WTC11 (cell line): ENCODE results near the gene RRAS. TPM values are rescaled to one million over a fixed set of nuclear protein-coding genes. Genes with fewer than 3 reads are reported as not detected.
A peak's percentile ranks its signal among the peaks of the same experiment; 100 is the strongest.

Experiments used
- ATAC-seq: fragments of 200-7000 bp; cut with Tn5 transposase; 2 replicates; pipeline ENCODE4 v1.10.0; 2021; ENCODE audit warnings: mild to moderate bottlenecking, moderate library complexity
- CTCF ChIA-PET: fragments of 300-600 bp; sonication (Branson Sonifier 250); formaldehyde crosslinking; loops from one replicate; lab custom pipeline; 2021; ENCODE audit warnings: antibody characterized with exemption; lab: Charles Lee
- POLR2A ChIA-PET: fragments of 350-600 bp; sonication (Branson Sonifier 250); formaldehyde crosslinking; loops from one replicate; lab custom pipeline; 2021; ENCODE audit warnings: antibody characterized with exemption; lab: Charles Lee
- DNase-seq: peaks from one replicate; pipeline ENCODE4 v3.0.0; 2021; ENCODE audit warnings: low spot score
- H3K27ac Mint-ChIP-seq: 2 replicates; pipeline ENCODE4 v1.8.0; 2021; ENCODE audit warnings: mixed read lengths
- H3K27me3 Mint-ChIP-seq: 2 replicates; pipeline ENCODE4 v1.8.0; 2021; ENCODE audit warnings: low read depth, mild to moderate bottlenecking, moderate library complexity, mixed read lengths
- H3K36me3 Mint-ChIP-seq: 2 replicates; pipeline ENCODE4 v1.8.0; 2021; ENCODE audit warnings: mixed read lengths
- H3K4me1 Mint-ChIP-seq: 2 replicates; pipeline ENCODE4 v1.8.0; 2022; ENCODE audit warnings: mixed read lengths
- H3K4me3 Mint-ChIP-seq: 2 replicates; pipeline ENCODE4 v1.8.0; 2021; ENCODE audit warnings: mild to moderate bottlenecking, moderate library complexity, mixed read lengths
- H3K9me3 Mint-ChIP-seq: 2 replicates; pipeline ENCODE4 v1.8.0; 2021; ENCODE audit warnings: mixed read lengths
- E2F5 ChIP-seq: sonication (generic); formaldehyde crosslinking; IDR thresholded peaks from 2 replicates; pipeline ENCODE4 v1.8.1; 2022; ENCODE audit warnings: mild to moderate bottlenecking, moderate library complexity, missing genetic modification reagents
- ETV6 ChIP-seq: sonication (generic); formaldehyde crosslinking; IDR thresholded peaks from 2 replicates; pipeline ENCODE4 v1.8.1; 2022; ENCODE audit warnings: mild to moderate bottlenecking, missing genetic modification reagents
- FOXK1 ChIP-seq: sonication (generic); formaldehyde crosslinking; IDR thresholded peaks from 2 replicates; pipeline ENCODE4 v1.8.0; 2022; ENCODE audit warnings: mild to moderate bottlenecking, moderate library complexity, missing genetic modification reagents
- FOXP1 ChIP-seq: sonication (generic); formaldehyde crosslinking; IDR thresholded peaks from 2 replicates; pipeline ENCODE4 v1.8.0; 2022; ENCODE audit warnings: missing genetic modification reagents, mild to moderate bottlenecking, moderate library complexity, borderline replicate concordance
- IRF2 ChIP-seq: sonication (generic); formaldehyde crosslinking; IDR thresholded peaks from 2 replicates; pipeline ENCODE4 v1.8.0; 2022; ENCODE audit warnings: low read depth, missing genetic modification reagents, borderline replicate concordance
- JUN ChIP-seq: sonication (generic); formaldehyde crosslinking; IDR thresholded peaks from 2 replicates; pipeline ENCODE4 v1.8.0; 2023; ENCODE audit warnings: mild to moderate bottlenecking, missing genetic modification reagents
- MAX ChIP-seq: sonication (generic); formaldehyde crosslinking; IDR thresholded peaks from 2 replicates; pipeline ENCODE4 v1.8.0; 2022; ENCODE audit warnings: mild to moderate bottlenecking, missing genetic modification reagents
- MXD4 ChIP-seq: fragments of 250-450 bp; sonication (Bioruptor Pico); IDR thresholded peaks from 2 replicates; pipeline ENCODE4 v1.8.0; 2021; ENCODE audit warnings: mild to moderate bottlenecking, moderate library complexity, borderline replicate concordance
- MYBL2 ChIP-seq: sonication (generic); formaldehyde crosslinking; IDR thresholded peaks from 2 replicates; pipeline ENCODE4 v1.8.1; 2023; ENCODE audit warnings: mild to moderate bottlenecking, moderate library complexity, missing genetic modification reagents
- NFATC4 ChIP-seq: fragments of 250-450 bp; sonication (Bioruptor Pico); IDR thresholded peaks from 2 replicates; pipeline ENCODE4 v1.9.0; 2021; ENCODE audit warnings: mild to moderate bottlenecking
- NR2C2 ChIP-seq: sonication (generic); formaldehyde crosslinking; IDR thresholded peaks from 2 replicates; pipeline ENCODE4 v1.8.0; 2022; ENCODE audit warnings: mild to moderate bottlenecking, missing genetic modification reagents
- NR3C1 ChIP-seq: sonication (generic); formaldehyde crosslinking; conservative IDR thresholded peaks from 2 replicates; pipeline ENCODE4 v1.8.1; 2023; ENCODE audit warnings: low read depth, mild to moderate bottlenecking, missing genetic modification reagents
- RORB ChIP-seq: fragments of 250-450 bp; sonication (Bioruptor Pico); IDR thresholded peaks from 2 replicates; pipeline ENCODE4 v1.9.0; 2021; ENCODE audit warnings: mild to moderate bottlenecking
- SMAD3 ChIP-seq: sonication (generic); formaldehyde crosslinking; IDR thresholded peaks from 2 replicates; pipeline ENCODE4 v1.8.0; 2022; ENCODE audit warnings: missing genetic modification reagents, mild to moderate bottlenecking, borderline replicate concordance
- SMAD4 ChIP-seq: sonication (generic); formaldehyde crosslinking; IDR thresholded peaks from 2 replicates; pipeline ENCODE4 v1.8.0; 2022; ENCODE audit warnings: mild to moderate bottlenecking, missing genetic modification reagents
- SP1 ChIP-seq: sonication (generic); formaldehyde crosslinking; conservative IDR thresholded peaks from 2 replicates; pipeline ENCODE4 v1.8.1; 2022; ENCODE audit warnings: missing genetic modification reagents
- TCF7 ChIP-seq: sonication (generic); formaldehyde crosslinking; IDR thresholded peaks from 2 replicates; pipeline ENCODE4 v1.8.0; 2022; ENCODE audit warnings: mild to moderate bottlenecking, low read depth, missing genetic modification reagents, moderate library complexity
- TEAD1 ChIP-seq: sonication (generic); formaldehyde crosslinking; IDR thresholded peaks from 2 replicates; pipeline ENCODE4 v1.8.0; 2022; ENCODE audit warnings: mild to moderate bottlenecking, missing genetic modification reagents
- ZBTB43 ChIP-seq: sonication (generic); formaldehyde crosslinking; IDR thresholded peaks from 2 replicates; pipeline ENCODE4 v1.8.1; 2023; ENCODE audit warnings: mild to moderate bottlenecking, missing genetic modification reagents
- ZNF138 ChIP-seq: sonication (generic); formaldehyde crosslinking; conservative IDR thresholded peaks from 2 replicates; pipeline ENCODE4 v1.8.1; 2022; ENCODE audit warnings: mild to moderate bottlenecking, moderate library complexity, missing genetic modification reagents
- ZNF396 ChIP-seq: fragments of 250-450 bp; sonication (Bioruptor Pico); IDR thresholded peaks from 2 replicates; pipeline ENCODE4 v1.8.0; 2021; ENCODE audit warnings: mild to moderate bottlenecking, moderate library complexity, borderline replicate concordance
- ZNF423 ChIP-seq: fragments of 250-450 bp; sonication (Bioruptor Pico); IDR thresholded peaks from 2 replicates; pipeline ENCODE4 v2.1.2; 2022; ENCODE audit warnings: mild to moderate bottlenecking, moderate library complexity
- ZNF425 ChIP-seq: fragments of 250-450 bp; sonication (Bioruptor Pico); conservative IDR thresholded peaks from 2 replicates; pipeline ENCODE4 v1.9.0; 2021; ENCODE audit warnings: mild to moderate bottlenecking
- total RNA-seq: library from RNA; stranded (reverse); gene quantifications from 3 replicates; pipeline ENCODE4 v1.2.3, GENCODE V29; 2021
- TF ChIP-seq, protein P1 (sequence below): fragments of 250-450 bp; sonication (Bioruptor Pico); IDR thresholded peaks from 2 replicates; pipeline ENCODE4 v1.9.0; 2021; ENCODE audit warnings: mild to moderate bottlenecking
- TF ChIP-seq, protein P2 (sequence below): sonication (generic); formaldehyde crosslinking; IDR thresholded peaks from 2 replicates; pipeline ENCODE4 v1.8.1; 2022; ENCODE audit warnings: mild to moderate bottlenecking, missing genetic modification reagents, moderate library complexity, borderline replicate concordance

The RRAS gene
- total RNA-seq, 1 experiment from 2014 or later = 11.4 TPM

DNA sequence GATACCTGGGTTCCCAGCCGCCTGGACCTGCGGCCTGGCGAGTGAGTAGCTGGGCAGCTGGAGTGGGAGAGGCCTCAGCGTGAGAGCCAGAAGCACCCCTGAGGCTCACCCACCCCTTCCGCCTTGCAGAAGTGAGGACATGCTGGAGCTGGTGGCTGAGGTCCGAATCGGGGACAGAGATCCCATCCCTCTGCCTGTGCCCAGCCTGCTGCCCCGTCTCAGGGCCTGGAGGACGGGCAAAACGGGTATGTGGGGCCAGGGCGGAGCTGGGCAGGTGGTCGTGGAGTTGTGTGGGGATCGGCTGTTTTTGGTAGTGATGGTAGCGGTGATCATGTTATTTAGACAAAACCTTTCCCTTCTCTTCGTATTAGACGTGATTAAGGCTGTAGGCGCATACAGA is 6.6 kb upstream of the RRAS start (continued):
- TF ChIP-seq, protein P1, sequence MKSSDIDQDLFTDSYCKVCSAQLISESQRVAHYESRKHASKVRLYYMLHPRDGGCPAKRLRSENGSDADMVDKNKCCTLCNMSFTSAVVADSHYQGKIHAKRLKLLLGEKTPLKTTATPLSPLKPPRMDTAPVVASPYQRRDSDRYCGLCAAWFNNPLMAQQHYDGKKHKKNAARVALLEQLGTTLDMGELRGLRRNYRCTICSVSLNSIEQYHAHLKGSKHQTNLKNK (CRISPR knock-in tag) = no peak
- TF ChIP-seq SP1 (no peak), ZNF423 (CRISPR knock-in tag) (no peak), MAX (CRISPR knock-in tag) (no peak)
- TF ChIP-seq, all 79 proteins: peak for 0

DNA sequence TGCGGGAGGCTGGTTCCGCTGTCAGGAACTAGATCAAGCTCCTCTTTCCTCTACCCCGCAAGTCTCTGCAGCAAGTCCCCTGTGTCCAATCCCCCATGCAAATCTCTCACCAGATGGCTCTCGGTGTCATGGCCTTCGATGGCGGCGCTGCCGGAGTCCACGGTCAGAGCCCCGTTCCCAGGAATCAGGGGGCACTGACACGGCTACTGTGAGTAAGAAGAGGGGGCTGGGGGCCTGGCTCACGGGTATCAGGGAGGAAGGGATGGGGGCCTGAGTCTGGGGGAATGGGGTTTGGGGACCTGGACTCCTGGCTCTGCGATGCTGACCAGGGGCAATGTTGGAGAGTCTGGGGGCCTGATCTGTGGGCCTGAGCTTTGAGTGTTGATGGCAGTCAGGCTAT is 6.1 kb upstream of the RRAS start:
- H3K27me3 Mint-ChIP-seq = no peaks in the 10 kb centered on the region
- H3K27ac Mint-ChIP-seq = no peak overlapping the region
- ChIA-PET POLR2A (interaction anchor here (0.5 kb wide), 1 partner anchor 82 kb away, joined by 7 read pairs; no protein-coding TSS in a partner anchor), CTCF (interaction anchor here (0.5 to 1.0 kb wide), 2 partner anchors 32 to 995 kb away, joined by 3 to 4 read pairs; no protein-coding TSS in a partner anchor)
- no peaks in the 10 kb centered on the region for H3K9me3 Mint-ChIP-seq
- H3K4me1 Mint-ChIP-seq = peaks cover 27% of the 10 kb centered on the region
- H3K4me3 Mint-ChIP-seq = no peak overlapping the region
- DNase-seq (no peak), ATAC-seq (no peak)
- TF ChIP-seq FOXP1 (CRISPR knock-in tag) (no peak), NR2C2 (CRISPR knock-in tag) (no peak), E2F5 (CRISPR knock-in tag) (no peak), MXD4 (CRISPR knock-in tag) (no peak)
- TF ChIP-seq, protein P1 (CRISPR knock-in tag) = no peak
- peaks cover 28% of the 10 kb centered on the region for H3K36me3 Mint-ChIP-seq

DNA sequence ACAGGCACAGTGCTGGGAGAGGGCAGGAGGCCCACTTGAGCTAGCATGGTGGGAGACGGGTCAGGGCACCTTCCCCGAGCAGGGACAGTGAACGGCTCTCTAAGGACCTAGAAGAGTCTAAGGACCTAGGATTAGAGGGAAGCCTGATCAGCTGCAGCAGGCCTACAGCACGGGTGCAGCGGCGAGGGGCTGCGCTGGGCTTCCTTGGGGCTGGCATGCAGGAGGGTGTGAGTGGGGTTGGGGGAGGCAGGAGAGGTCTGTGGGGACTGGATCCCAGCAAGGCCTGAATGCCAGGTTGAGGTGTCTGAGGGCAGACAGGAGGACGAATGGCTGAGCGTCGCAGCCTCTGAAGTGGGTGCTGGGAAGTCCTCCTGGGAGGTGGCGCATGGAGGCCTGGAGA is 5.6 kb upstream of the RRAS start:
- Mint-ChIP-seq H3K27ac (peak overlapping the region; percentile 49; the same call in 1 of the 2 replicates), H3K4me3 (no peak overlapping the region), H3K9me3 (no peaks in the 10 kb centered on the region), H3K4me1 (peaks cover 31% of the 10 kb centered on the region), H3K36me3 (peaks cover 26% of the 10 kb centered on the region), H3K27me3 (no peaks in the 10 kb centered on the region)
- DNase-seq (no peak), ATAC-seq (no peak)
- ChIA-PET POLR2A (no interaction called here), CTCF (interaction anchor here (0.7 to 1.0 kb wide), 3 partner anchors 19 to 33 kb away, joined by 3 to 4 read pairs (median 3); no protein-coding TSS in a partner anchor)
- TF ChIP-seq ZBTB43 (CRISPR knock-in tag) (no peak), RORB (CRISPR knock-in tag) (no peak), SMAD3 (no peak)
- TF ChIP-seq, all 79 proteins: peak for 0

- no peak for ATAC-seq
- TF ChIP-seq MYBL2 (CRISPR knock-in tag) = no peak
- TF ChIP-seq FOXK1 = no peak
- no peak for TF ChIP-seq ZNF396 (CRISPR knock-in tag)
- TF ChIP-seq ZNF425 = no peak
- no peak for TF ChIP-seq NR3C1 (CRISPR knock-in tag)
- TF ChIP-seq NFATC4 = no peak
- TF ChIP-seq IRF2 (CRISPR knock-in tag) = no peak
- TF ChIP-seq ETV6 (CRISPR knock-in tag) = no peak
- TF ChIP-seq, protein P2, sequence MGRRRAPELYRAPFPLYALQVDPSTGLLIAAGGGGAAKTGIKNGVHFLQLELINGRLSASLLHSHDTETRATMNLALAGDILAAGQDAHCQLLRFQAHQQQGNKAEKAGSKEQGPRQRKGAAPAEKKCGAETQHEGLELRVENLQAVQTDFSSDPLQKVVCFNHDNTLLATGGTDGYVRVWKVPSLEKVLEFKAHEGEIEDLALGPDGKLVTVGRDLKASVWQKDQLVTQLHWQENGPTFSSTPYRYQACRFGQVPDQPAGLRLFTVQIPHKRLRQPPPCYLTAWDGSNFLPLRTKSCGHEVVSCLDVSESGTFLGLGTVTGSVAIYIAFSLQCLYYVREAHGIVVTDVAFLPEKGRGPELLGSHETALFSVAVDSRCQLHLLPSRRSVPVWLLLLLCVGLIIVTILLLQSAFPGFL = no peak
- TF ChIP-seq TCF7 (CRISPR knock-in tag) = no peak
- TF ChIP-seq TEAD1 (CRISPR knock-in tag) = no peak
- TF ChIP-seq RORB (CRISPR knock-in tag) = no peak
- TF ChIP-seq SMAD4 = no peak
- TF ChIP-seq JUN = no peak
- TF ChIP-seq FOXP1 (CRISPR knock-in tag) = no peak
- TF ChIP-seq ZNF138 (CRISPR knock-in tag) = no peak
- no peak for TF ChIP-seq ZNF423 (CRISPR knock-in tag)
These were observed 3.5 kb upstream of the RRAS start for GRCh38 chr19:49643466-49643865.

More at GRCh38 chr19:49643466-49643865, 3.5 kb upstream of the RRAS start:
- DNase-seq = no peak
- ChIA-PET CTCF (interaction anchor here (0.9 to 4.7 kb wide), 3 partner anchors 13 to 31 kb away, joined by 3 to 108 read pairs (median 11); partner anchors contain the start of genes BCL2L12, IRF3 and PRMT1), POLR2A (interaction anchor here (0.5 kb wide), 1 partner anchor 27 kb away, joined by 3 read pairs; no protein-coding TSS in a partner anchor)
- Mint-ChIP-seq H3K4me3 (peak overlapping the region; percentile 99), H3K4me1 (peaks cover 43% of the 10 kb centered on the region), H3K27me3 (peaks cover 13% of the 10 kb centered on the region), H3K36me3 (peaks cover 14% of the 10 kb centered on the region), H3K9me3 (no peaks in the 10 kb centered on the region), H3K27ac (peak overlapping the region; percentile 97)
